Progenitor cell of endocrine pancreas (in vitro differentiated cells): Measurements from ENCODE around the gene IFITM5. TPM values are rescaled to one million over a fixed set of nuclear protein-coding genes. Genes with fewer than 3 reads are reported as not detected.

ENCODE experiments used
- DNase-seq: peaks from one replicate; pipeline ENCODE4 v3.0.0; 2021; ENCODE audit warnings: low spot score; ENCODE audit not compliant: unreplicated experiment
- H3K27ac Mint-ChIP-seq: 2 replicates; pipeline ENCODE4 v1.8.0; 2021; ENCODE audit warnings: mild to moderate bottlenecking, moderate library complexity, mixed read lengths
- H3K27me3 Mint-ChIP-seq: 2 replicates; pipeline ENCODE4 v1.8.0; 2021; ENCODE audit warnings: mixed read lengths
- H3K36me3 Mint-ChIP-seq: 2 replicates; pipeline ENCODE4 v1.8.0; 2022; ENCODE audit warnings: mixed read lengths; ENCODE audit not compliant: insufficient read depth
- H3K4me1 Mint-ChIP-seq: 2 replicates; pipeline ENCODE4 v1.8.0; 2021; ENCODE audit warnings: low read depth, mixed read lengths
- H3K4me3 Mint-ChIP-seq: 2 replicates; pipeline ENCODE4 v1.8.0; 2021; ENCODE audit warnings: low read depth, mild to moderate bottlenecking, moderate library complexity, mixed read lengths
- H3K9me3 Mint-ChIP-seq: 2 replicates; pipeline ENCODE4 v1.8.0; 2021; ENCODE audit warnings: low read depth, mixed read lengths
- total RNA-seq: library from RNA; stranded (reverse); gene quantifications from 2 replicates; pipeline ENCODE4 v1.2.1, GENCODE V29; 2021
- TF ChIP-seq, protein P1 (sequence below): fragments of 200-600 bp; sonication (generic); IDR thresholded peaks from one replicate; pipeline ENCODE4 v1.5.0; 2021; ENCODE audit warnings: antibody characterized with exemption, mild to moderate bottlenecking; ENCODE audit not compliant: unreplicated experiment

Gene IFITM5
- total RNA-seq, 1 donor from 2014 or later, result not detected

DNA sequence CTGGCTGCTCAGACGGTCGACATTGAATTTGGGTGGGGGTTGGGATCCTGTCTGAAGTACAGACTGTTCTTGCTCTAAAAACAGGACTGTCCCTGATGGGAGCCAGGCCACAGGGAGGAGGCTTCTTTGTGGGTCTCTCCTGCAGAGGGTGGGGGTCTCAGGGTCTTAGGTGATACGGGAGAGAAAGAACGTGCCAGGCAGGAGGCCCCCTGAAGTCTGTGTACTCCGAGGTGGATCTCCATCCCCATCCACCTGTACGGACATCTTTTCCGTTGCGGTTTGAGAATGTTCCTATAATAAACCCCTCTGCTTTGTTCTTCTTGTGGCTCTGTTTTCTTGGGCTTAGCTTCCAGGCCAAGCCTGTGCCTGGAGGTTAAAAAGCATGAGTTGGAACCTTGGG is 46.7 kb downstream of the IFITM5 start:
- Mint-ChIP-seq H3K27me3 (no peaks in the 10 kb centered on the region), H3K36me3 (peaks cover 26% of the 10 kb centered on the region), H3K9me3 (no peaks in the 10 kb centered on the region), H3K27ac (no peak overlapping the region), H3K4me3 (no peak overlapping the region), H3K4me1 (no peaks in the 10 kb centered on the region)
- no peak for DNase-seq
- TF ChIP-seq, protein P1, sequence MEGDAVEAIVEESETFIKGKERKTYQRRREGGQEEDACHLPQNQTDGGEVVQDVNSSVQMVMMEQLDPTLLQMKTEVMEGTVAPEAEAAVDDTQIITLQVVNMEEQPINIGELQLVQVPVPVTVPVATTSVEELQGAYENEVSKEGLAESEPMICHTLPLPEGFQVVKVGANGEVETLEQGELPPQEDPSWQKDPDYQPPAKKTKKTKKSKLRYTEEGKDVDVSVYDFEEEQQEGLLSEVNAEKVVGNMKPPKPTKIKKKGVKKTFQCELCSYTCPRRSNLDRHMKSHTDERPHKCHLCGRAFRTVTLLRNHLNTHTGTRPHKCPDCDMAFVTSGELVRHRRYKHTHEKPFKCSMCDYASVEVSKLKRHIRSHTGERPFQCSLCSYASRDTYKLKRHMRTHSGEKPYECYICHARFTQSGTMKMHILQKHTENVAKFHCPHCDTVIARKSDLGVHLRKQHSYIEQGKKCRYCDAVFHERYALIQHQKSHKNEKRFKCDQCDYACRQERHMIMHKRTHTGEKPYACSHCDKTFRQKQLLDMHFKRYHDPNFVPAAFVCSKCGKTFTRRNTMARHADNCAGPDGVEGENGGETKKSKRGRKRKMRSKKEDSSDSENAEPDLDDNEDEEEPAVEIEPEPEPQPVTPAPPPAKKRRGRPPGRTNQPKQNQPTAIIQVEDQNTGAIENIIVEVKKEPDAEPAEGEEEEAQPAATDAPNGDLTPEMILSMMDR, result no peak

DNA sequence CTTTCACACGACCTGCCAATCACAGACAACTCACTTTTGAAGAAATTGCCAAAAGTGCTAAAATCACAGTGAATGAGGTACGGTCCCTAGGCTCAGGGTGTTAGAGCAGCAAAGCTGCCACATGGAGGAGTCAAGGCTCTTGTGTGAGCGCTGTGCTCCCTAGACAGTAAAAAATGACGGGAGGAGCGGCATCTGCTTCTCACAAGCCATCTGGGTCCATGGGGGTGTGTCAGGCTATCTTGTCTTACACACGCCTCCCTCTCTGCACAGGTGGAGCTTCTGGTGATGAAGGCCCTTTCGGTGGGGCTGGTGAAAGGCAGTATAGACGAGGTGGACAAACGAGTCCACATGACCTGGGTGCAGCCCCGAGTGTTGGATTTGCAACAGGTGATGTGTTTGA is 47.8 kb downstream of the IFITM5 start:
- Mint-ChIP-seq H3K4me1 (no peaks in the 10 kb centered on the region), H3K9me3 (no peaks in the 10 kb centered on the region), H3K27me3 (no peaks in the 10 kb centered on the region), H3K27ac (no peak overlapping the region), H3K36me3 (peaks cover 29% of the 10 kb centered on the region), H3K4me3 (no peak overlapping the region)
- no peak for DNase-seq
- TF ChIP-seq, protein P1, result no peak

DNA sequence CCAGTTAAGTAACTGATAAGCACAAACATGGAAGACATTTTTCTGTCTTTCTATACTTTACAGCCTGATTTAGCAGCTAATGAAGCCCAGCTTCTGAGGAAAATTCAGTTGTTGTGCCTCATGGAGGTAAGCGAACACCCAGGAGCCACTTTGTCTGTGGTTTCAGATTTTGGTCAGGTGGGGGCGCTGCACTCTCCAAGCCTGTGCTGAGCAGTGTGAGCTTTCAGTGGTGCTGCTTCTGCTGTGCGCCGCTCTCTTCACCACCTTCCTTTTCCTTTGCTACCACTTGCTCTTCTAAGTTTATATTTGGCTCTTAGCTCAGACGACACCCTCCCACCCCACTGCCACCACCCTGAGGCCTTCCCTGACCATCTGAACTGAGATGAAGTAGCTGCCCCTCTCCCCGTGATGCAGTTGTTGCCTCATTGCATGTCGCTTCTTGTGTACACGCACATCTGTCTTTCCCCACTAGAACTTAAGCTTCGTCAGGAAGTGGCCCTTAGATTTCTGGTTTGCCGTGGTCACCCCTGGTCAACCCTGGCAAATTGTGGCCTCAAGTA is 48.5 kb downstream of the IFITM5 start:
- peaks cover 29% of the 10 kb centered on the region for H3K36me3 Mint-ChIP-seq
- TF ChIP-seq, protein P1, result peak; percentile 72
- peak; percentile 43 for DNase-seq
- no peaks in the 10 kb centered on the region for H3K27me3 Mint-ChIP-seq
- no peaks in the 10 kb centered on the region for H3K4me1 Mint-ChIP-seq
- H3K9me3 Mint-ChIP-seq, result no peaks in the 10 kb centered on the region
- no peak overlapping the region for H3K27ac Mint-ChIP-seq
- no peak overlapping the region for H3K4me3 Mint-ChIP-seq

DNA sequence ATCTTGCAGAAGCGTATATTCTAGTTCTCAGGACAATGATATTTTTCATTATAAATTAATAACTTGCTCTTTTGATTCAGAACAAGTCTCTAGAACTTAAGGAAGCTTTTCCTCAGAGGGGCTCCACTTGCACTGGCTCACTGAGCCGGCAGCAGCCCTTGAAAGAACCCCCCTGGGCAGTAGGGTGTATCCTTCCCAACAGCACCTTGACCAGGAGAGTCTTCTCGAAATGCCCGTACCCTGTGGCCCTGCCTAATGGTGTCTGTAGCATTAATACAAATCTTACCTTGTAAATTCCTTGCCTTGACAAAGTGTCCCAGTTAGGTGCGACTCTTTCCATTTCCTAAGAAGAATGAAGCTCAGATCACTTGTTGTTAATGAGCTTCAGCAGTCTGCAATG is 49.1 kb downstream of the IFITM5 start:
- DNase-seq, result no peak
- TF ChIP-seq, protein P1, result no peak
- Mint-ChIP-seq H3K9me3 (no peaks in the 10 kb centered on the region), H3K4me3 (no peak overlapping the region), H3K4me1 (no peaks in the 10 kb centered on the region), H3K27ac (no peak overlapping the region), H3K36me3 (peaks cover 31% of the 10 kb centered on the region), H3K27me3 (no peaks in the 10 kb centered on the region)

DNA sequence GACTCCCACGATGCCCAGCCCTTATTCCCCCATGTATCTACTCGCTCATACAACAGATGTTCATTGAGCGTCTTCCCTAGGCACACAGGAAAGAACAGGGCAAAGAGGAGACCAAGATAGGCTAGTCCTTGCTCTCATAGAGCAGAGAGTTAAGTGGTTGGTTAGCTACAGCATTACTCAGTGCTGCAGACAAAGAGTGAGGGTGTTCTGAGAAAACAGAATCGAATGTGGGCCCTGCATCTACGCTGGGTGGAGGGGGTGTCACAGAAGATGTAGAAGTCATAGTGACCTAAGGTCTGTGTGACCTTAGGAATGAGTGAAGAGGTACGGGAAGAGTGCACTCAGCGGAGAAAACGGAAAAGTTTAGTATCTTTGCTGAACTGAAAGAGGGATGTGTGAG is 50.3 kb downstream of the IFITM5 start:
- DNase-seq, result no peak
- no peak overlapping the region for H3K4me3 Mint-ChIP-seq
- TF ChIP-seq, protein P1, result no peak
- no peak overlapping the region for H3K27ac Mint-ChIP-seq
- H3K36me3 Mint-ChIP-seq, result peaks cover 33% of the 10 kb centered on the region
- H3K9me3 Mint-ChIP-seq, result no peaks in the 10 kb centered on the region
- no peaks in the 10 kb centered on the region for H3K4me1 Mint-ChIP-seq
- no peaks in the 10 kb centered on the region for H3K27me3 Mint-ChIP-seq

Other genes starting within 250 kb of the IFITM5 start
- not detected in 2 replicates for gene SCGB1C1, start 106.4 kb downstream of the IFITM5 start, total RNA-seq
- gene BET1L, start 92.1 kb downstream of the IFITM5 start, total RNA-seq, result 46.9 and 49.6 TPM in 2 replicates
- 83.7 and 88.0 TPM in 2 replicates for gene RIC8A, start 91.8 kb downstream of the IFITM5 start, total RNA-seq
- gene SIRT3, start 63.2 kb downstream of the IFITM5 start, total RNA-seq, result 27.0 and 29.3 TPM in 2 replicates
- 100 and 103 TPM in 2 replicates for gene PSMD13, start 62.5 kb downstream of the IFITM5 start, total RNA-seq
- not detected in 2 replicates for gene NLRP6, start 21.1 kb downstream of the IFITM5 start, total RNA-seq
- gene PGGHG, start 10.4 kb downstream of the IFITM5 start, total RNA-seq, result 67.0 and 74.7 TPM in 2 replicates
- gene IFITM2, start 8.3 kb upstream of the IFITM5 start, total RNA-seq, result 33.2 and 33.5 TPM in 2 replicates
- gene IFITM1, start 14.5 kb upstream of the IFITM5 start, total RNA-seq, result 2.3 TPM in 2 replicates
- 99.3 and 105 TPM in 2 replicates for gene IFITM3, start 21.3 kb upstream of the IFITM5 start, total RNA-seq
- gene B4GALNT4, start 70.0 kb upstream of the IFITM5 start, total RNA-seq, result 277 and 294 TPM in 2 replicates
- 55.9 and 56.9 TPM in 2 replicates for gene PKP3, start 94.7 kb upstream of the IFITM5 start, total RNA-seq
- gene SIGIRR, start 115.5 kb upstream of the IFITM5 start, total RNA-seq, result 111 and 117 TPM in 2 replicates
- 31.0 and 34.6 TPM in 2 replicates for gene ANO9, start 142.5 kb upstream of the IFITM5 start, total RNA-seq
- 48.2 and 50.4 TPM in 2 replicates for gene PTDSS2, start 150.8 kb upstream of the IFITM5 start, total RNA-seq
- 49.4 and 52.6 TPM in 2 replicates for gene RNH1, start 207.7 kb upstream of the IFITM5 start, total RNA-seq
- gene HRAS, start 236.1 kb upstream of the IFITM5 start, total RNA-seq, result 53.4 and 61.6 TPM in 2 replicates
- 5.1 and 5.4 TPM in 2 replicates for gene LRRC56, start 238.0 kb upstream of the IFITM5 start, total RNA-seq